NCI-H1694 treated with DMSO at 0.1 percent for 48 hours (cell line): ENCODE data around the gene TMEM120A.
A peak's percentile ranks its signal among the peaks of the same experiment; 100 is the strongest.
"Not testable (repeated sequence)": the region's sequence is repeated elsewhere in the genome, so short reads cannot be mapped to it uniquely, and the experiment has no call there.

Experiments used
- DNase-seq: peaks from one replicate; lab custom pipeline; 2025; lab: John Stamatoyannopoulos, UW

Gene TMEM120A

GRCh38 chr7:75994388-75995051, at the start of gene TMEM120A:
Gene TMEM120A, minus strand, starts transcription at chr7:75994595. Its CDS starts 25 bp downstream, at chr7:75994570.
- peak; percentile 73 for DNase-seq

- no peak for DNase-seq
Measured at GRCh38 chr7:76040126-76040525, 45.7 kb upstream of the TMEM120A start.

DNA sequence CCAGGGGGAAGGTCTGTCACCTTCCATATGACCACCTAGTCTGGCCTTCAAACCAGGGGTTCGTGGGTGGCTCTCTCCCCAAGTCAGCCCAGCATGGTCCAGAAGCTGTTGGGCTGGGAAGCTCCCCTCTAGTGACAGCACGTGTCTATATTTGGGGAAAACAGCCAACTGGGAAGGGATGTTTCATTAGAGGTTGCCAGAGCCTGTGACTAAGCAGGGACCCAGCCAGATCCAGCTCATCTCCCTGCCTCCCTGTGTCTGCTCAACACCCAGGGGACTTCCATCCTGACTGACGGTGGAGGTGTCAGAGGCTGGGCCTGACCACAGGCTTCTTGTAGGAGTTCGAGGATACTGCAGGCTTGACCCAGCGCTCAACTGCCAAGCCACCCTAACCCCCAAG, 42.9 kb upstream of the TMEM120A start:
- no peak for DNase-seq

- no peak for DNase-seq
Measured at GRCh38 chr7:76031964-76032363, 37.6 kb upstream of the TMEM120A start.

DNA sequence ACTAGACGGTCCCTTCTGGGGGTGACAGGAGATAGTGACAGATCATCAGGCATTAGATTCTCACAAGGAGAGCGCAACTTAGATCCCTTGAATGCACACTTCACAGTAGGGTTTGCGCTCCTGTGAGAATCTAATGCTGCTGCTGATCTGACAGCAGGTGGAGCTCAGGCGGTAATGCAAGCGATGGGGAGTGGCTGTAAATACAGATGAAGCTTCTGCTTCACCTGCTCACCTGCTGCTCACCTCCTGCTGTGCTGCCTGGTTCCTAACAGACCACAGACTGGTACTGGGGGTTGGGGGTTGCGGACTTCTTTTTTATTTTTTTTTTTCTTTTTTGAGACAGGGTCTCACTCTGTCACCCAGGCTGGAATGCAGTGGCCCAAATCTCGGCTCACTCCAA, 35.3 kb upstream of the TMEM120A start:
- not testable (repeated sequence) for DNase-seq

DNA sequence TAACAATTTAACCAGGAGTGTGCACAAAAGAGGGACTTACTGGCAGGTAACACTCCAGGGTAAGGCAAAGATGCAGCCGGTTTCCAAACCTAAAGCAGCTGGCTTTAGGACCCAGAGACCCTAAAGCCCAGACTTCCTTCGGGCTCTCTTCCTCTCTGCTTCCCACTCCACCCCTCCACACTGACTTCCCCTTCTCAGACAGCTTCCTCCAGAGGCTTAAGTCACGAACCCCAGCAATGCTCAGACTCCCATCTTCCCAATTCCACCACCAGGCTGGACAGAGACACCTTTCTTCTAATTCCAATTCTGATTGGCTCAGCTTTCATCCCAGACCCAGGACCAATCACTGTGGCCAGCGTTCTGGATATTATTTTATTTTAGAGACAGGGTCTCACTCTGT, 28.6 kb upstream of the TMEM120A start:
- no peak for DNase-seq

DNA sequence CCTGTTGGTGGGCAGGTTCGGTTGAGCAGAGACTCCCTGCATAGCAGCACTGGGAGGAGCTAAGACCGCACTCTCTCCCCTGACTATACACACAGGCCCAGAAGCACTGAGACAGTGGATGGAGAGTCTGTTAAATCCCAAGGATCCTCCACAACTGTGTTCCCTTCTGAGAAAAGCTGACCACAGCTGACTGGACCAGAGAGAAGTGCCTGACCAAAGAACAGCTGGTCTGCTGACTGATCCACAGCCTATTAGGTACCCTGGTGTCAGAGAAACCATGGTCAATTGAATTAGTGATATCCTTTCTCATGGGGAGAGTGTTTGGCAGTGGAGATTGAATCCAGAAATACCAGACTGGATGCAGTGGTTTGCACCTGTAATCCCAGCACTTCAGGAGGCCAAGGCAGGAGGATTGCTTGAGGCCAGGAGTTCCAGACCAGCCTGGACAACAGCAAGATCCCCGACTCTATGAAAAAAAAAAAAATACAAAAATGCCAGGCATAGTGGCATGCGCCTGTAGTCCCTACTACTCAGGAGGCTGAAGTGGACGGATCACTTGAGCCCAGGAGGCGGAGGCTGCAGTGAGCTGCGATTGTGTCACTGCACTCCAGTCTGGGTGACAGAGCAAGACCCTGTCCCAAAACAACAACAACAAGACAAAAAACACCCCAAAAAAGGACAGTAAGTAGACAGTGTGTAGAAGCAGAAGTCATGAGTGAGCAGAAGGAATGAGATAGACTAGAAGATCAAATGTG, 27.8 kb upstream of the TMEM120A start:
- no peak for DNase-seq

DNA sequence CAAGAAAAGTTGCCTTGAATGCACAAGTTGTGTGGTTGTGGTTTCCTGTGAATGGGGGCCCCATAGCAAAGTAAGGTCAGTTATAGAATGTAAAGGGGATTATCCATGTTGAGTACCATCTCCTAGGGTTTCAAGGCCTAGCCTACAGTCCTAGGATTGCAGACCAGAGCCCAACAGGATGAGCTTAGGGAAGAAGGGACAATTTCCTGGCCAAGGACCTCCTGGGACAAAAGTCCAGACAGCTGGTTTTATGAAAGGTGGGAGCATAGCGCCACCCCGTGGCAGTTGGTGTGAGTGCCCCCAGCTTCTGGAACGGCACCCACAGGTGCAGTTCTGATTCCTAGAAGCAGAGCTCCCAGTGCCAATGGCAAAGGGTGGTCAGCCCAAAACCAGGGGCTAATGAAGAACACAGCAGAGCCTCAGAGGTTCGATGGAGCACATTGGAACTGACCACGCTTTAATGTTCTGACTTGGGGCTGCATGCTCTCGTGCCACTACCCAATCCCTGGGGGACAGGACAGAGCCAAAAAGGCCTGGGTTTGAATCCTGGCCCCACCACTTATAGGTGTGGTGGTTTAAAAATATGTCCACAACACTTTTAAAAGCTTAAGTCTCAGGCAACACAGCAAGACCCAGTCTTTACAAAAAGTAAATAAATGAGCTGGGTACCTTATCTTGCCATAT, 25.8 kb upstream of the TMEM120A start:
- peak; percentile 37 for DNase-seq

GRCh38 chr7:76018520-76018919, 24.1 kb upstream of the TMEM120A start:
- not testable (repeated sequence) for DNase-seq

DNA sequence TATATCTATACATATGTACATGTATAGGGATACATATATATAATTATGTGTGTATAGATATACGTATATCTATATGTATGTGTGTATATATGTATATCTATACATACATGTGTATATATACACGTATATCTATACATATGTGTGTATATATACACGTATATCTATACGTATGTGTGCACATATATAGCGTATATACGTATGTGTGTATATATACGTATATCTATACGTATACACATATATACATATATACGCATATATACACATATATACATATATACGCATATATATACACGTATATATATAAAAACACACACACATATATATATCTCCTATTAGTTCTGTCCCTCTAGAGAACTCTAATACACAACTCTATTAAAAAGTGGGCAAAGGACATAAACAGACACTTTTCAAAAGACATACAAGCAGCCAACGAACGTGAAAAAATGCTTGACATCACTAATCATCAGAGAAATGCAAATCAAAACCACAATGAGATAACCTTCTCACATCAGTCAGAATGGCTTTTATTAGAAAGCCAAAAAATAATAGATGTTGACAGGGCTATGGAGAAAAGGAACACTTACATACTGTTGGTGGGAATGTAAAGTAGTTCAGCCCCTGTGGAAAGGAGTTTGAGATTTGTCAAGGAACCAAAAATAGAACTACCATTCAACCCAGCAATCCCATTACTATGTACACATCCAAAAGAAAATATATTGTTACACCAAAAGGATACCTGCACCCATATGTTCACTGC, 22.0 kb upstream of the TMEM120A start:
- no peak for DNase-seq

GRCh38 chr7:76011442-76011861, 17.1 kb upstream of the TMEM120A start:
- no peak for DNase-seq

GRCh38 chr7:76009672-76010600, 15.5 kb upstream of the TMEM120A start:
- no peak for DNase-seq

- no peak for DNase-seq
Measured at GRCh38 chr7:76008156-76008687, 13.8 kb upstream of the TMEM120A start.

DNA sequence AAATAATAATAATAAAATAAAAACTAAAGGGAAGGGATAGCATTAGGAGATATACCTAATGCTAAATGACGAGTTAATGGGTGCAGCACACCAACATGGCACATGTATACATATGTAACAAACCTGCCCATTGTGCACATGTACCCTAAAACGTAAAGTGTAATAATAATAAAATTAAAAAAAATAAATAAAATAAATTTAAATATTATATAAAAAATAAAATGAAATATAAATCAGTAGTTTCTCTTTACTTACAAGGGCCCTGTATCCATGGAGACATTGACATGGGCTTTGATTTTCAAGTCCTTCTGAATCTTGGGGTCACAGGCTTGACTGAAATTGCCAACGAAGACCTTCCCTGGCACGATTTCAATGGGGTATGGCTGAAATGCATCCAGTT, 10.6 kb upstream of the TMEM120A start:
- DNase-seq, result not testable (repeated sequence)

- DNase-seq, result no peak
Measured at GRCh38 chr7:76003351-76003750, 9.0 kb upstream of the TMEM120A start.

DNA sequence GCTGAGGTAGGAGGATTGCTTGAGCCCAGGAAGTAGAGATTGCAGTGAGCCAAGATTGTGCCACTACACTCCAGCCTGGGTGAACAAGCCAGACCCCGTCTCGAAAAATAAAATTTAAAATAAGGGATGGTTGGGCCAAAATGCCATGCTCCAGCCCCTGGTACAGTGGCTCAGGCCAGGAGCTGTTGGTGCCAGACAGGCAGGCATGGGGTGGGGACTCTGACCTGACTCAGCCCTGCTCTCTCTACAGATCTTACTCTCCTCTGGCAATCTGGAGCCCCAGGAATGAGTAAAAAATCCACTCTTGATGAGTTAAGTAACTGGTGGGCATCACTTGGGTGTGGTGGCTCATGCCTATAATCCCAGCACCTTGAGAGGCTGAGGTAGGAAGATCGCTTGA, 8.4 kb upstream of the TMEM120A start:
- DNase-seq, result no peak

DNA sequence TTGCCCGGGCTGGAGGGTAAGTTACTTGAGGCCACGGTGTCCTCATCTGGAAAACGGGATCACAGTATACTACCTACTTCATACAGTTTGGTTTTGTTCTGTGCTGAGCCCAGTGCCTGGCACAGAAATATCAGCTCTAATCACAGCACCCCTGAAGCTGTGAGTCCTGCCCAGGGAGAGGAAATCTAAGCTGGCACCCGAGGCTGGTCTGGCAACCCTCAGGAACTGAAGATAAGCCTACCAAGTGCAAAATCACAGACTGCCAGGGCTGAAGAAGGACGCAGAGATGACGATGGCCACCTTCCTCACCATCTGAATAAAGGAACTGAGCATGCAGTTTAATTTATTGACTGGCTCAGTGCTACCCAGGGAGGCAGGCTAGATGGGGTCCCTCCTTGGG, 7.7 kb upstream of the TMEM120A start:
- DNase-seq, result no peak

- no peak for DNase-seq
Measured at GRCh38 chr7:76000566-76000965, 6.2 kb upstream of the TMEM120A start.

- no peak for DNase-seq
Measured at GRCh38 chr7:75998038-75998437, 3.6 kb upstream of the TMEM120A start.

DNA sequence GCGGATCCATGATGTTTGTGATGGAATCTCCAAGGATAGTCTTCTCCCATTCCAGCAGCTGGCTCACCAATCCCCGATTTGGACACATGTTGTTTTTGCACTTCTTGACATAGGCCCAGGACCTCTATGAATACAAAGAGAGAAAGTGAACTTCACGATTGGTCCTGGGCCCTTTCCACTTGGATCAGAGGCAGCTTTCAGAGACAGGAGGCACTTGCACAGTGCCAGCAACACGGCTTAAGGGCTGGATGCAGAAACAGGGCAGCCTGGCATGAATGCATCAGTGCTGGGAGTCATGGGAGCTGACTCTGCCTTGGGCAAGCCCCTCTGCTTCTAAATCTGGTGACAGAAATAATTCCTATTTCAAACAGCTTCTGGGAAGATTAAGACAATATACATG, 2.1 kb upstream of the TMEM120A start:
- no peak for DNase-seq

DNA sequence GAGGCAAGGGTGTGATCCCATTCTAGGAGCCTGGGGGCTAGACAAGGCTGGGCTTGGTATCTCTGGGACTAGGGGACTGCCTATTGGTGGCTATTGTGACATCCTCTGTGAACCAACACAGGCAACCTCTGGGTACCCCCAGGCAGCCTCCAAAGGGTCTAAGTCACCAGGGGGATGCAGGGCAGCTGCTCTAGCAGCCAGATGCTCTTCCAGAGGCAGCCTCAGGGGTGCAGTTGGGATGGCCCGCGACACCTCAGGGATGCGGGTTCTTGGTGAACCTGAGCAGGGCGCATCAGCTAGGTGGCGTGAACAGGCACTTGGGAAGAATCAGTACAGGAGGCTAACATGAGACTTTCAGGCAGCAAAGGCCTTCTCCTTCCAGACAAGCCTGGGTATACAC, 1.6 kb upstream of the TMEM120A start:
- DNase-seq, result no peak
